ENCODE data around the gene TLX3.
A peak's percentile ranks its signal among the peaks of the same experiment; 100 is the strongest.

TLX3 gene

DNA sequence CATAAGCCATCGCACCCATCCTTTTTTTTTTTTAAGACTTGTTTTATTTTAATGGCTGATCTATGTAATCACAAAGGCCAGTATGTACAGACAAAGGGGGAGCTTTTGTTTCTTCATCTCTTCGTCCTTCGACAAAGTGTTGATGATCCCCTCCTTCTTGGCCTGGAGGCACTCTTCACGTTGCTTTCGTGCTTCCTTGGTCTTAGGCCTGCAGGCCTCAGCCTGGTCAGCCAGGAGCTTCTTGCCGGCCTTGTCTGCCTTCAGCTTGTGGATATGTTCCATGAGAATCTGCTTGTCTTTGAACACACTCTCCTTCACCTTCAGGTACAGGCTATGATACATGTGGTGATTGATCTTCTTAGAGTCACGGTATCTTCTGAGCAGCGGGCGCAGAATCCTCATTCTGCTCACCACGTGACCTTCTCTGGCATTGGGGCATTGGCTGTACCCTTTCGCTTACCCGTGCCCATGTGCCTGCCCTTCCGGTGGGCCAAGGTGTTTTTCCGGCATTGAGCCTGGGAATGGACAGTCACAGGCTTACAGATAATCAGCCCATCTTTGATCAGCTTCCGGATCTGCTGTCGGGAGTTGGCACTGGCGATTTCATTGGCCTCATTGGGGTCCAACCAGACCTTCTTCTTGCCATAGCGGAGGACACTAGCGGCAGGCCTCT lies 36.0 kb downstream of the TLX3 start:
- no peak for ATAC-seq
- TF ChIP-seq, protein P1, sequence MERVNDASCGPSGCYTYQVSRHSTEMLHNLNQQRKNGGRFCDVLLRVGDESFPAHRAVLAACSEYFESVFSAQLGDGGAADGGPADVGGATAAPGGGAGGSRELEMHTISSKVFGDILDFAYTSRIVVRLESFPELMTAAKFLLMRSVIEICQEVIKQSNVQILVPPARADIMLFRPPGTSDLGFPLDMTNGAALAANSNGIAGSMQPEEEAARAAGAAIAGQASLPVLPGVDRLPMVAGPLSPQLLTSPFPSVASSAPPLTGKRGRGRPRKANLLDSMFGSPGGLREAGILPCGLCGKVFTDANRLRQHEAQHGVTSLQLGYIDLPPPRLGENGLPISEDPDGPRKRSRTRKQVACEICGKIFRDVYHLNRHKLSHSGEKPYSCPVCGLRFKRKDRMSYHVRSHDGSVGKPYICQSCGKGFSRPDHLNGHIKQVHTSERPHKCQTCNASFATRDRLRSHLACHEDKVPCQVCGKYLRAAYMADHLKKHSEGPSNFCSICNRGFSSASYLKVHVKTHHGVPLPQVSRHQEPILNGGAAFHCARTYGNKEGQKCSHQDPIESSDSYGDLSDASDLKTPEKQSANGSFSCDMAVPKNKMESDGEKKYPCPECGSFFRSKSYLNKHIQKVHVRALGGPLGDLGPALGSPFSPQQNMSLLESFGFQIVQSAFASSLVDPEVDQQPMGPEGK (CRISPR knock-in tag; IDR thresholded peaks at IDR 0.05; ENCODE audit: borderline replicate concordance): no peak
- TF ChIP-seq, protein P2, sequence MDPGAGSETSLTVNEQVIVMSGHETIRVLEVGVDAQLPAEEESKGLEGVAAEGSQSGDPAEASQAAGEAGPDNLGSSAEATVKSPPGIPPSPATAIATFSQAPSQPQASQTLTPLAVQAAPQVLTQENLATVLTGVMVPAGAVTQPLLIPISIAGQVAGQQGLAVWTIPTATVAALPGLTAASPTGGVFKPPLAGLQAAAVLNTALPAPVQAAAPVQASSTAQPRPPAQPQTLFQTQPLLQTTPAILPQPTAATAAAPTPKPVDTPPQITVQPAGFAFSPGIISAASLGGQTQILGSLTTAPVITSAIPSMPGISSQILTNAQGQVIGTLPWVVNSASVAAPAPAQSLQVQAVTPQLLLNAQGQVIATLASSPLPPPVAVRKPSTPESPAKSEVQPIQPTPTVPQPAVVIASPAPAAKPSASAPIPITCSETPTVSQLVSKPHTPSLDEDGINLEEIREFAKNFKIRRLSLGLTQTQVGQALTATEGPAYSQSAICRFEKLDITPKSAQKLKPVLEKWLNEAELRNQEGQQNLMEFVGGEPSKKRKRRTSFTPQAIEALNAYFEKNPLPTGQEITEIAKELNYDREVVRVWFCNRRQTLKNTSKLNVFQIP (CRISPR knock-in tag; IDR thresholded peaks at IDR 0.05; ENCODE audit: borderline replicate concordance, low read depth): no peak
- TF ChIP-seq, protein P3, sequence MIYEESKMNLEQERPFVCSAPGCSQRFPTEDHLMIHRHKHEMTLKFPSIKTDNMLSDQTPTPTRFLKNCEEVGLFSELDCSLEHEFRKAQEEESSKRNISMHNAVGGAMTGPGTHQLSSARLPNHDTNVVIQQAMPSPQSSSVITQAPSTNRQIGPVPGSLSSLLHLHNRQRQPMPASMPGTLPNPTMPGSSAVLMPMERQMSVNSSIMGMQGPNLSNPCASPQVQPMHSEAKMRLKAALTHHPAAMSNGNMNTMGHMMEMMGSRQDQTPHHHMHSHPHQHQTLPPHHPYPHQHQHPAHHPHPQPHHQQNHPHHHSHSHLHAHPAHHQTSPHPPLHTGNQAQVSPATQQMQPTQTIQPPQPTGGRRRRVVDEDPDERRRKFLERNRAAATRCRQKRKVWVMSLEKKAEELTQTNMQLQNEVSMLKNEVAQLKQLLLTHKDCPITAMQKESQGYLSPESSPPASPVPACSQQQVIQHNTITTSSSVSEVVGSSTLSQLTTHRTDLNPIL (CRISPR knock-in tag; IDR thresholded peaks at IDR 0.05; ENCODE audit: low read depth): no peak
- TF ChIP-seq ZNF565 (CRISPR knock-in tag; conservative IDR thresholded peaks at IDR 0.05; ENCODE audit: low read depth) (no peak), BACH2 (CRISPR knock-in tag; IDR thresholded peaks at IDR 0.05; ENCODE audit: borderline replicate concordance) (no peak), ZFP30 (CRISPR knock-in tag; IDR thresholded peaks at IDR 0.05) (no peak), ZNF8 (CRISPR knock-in tag; IDR thresholded peaks at IDR 0.05) (no peak), OSR1 (CRISPR knock-in tag; IDR thresholded peaks at IDR 0.05) (no peak), TOX (CRISPR knock-in tag; IDR thresholded peaks at IDR 0.05; ENCODE audit: borderline replicate concordance) (no peak), TCF4 (CRISPR knock-in tag; IDR thresholded peaks at IDR 0.05; ENCODE audit: borderline replicate concordance) (no peak), CSDC2 (CRISPR knock-in tag; IDR thresholded peaks at IDR 0.05) (no peak), ESRRG (CRISPR knock-in tag; IDR thresholded peaks at IDR 0.05) (no peak), ISL1 (CRISPR knock-in tag; IDR thresholded peaks at IDR 0.05) (no peak), GLIS3 (CRISPR knock-in tag; IDR thresholded peaks at IDR 0.05) (no peak)
- TF ChIP-seq, protein P4, sequence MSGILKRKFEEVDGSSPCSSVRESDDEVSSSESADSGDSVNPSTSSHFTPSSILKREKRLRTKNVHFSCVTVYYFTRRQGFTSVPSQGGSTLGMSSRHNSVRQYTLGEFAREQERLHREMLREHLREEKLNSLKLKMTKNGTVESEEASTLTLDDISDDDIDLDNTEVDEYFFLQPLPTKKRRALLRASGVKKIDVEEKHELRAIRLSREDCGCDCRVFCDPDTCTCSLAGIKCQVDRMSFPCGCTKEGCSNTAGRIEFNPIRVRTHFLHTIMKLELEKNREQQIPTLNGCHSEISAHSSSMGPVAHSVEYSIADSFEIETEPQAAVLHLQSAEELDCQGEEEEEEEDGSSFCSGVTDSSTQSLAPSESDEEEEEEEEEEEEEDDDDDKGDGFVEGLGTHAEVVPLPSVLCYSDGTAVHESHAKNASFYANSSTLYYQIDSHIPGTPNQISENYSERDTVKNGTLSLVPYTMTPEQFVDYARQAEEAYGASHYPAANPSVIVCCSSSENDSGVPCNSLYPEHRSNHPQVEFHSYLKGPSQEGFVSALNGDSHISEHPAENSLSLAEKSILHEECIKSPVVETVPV (CRISPR knock-in tag; IDR thresholded peaks at IDR 0.05): no peak
- TF ChIP-seq, protein P5, sequence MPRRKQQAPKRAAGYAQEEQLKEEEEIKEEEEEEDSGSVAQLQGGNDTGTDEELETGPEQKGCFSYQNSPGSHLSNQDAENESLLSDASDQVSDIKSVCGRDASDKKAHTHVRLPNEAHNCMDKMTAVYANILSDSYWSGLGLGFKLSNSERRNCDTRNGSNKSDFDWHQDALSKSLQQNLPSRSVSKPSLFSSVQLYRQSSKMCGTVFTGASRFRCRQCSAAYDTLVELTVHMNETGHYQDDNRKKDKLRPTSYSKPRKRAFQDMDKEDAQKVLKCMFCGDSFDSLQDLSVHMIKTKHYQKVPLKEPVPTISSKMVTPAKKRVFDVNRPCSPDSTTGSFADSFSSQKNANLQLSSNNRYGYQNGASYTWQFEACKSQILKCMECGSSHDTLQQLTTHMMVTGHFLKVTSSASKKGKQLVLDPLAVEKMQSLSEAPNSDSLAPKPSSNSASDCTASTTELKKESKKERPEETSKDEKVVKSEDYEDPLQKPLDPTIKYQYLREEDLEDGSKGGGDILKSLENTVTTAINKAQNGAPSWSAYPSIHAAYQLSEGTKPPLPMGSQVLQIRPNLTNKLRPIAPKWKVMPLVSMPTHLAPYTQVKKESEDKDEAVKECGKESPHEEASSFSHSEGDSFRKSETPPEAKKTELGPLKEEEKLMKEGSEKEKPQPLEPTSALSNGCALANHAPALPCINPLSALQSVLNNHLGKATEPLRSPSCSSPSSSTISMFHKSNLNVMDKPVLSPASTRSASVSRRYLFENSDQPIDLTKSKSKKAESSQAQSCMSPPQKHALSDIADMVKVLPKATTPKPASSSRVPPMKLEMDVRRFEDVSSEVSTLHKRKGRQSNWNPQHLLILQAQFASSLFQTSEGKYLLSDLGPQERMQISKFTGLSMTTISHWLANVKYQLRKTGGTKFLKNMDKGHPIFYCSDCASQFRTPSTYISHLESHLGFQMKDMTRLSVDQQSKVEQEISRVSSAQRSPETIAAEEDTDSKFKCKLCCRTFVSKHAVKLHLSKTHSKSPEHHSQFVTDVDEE (CRISPR knock-in tag; IDR thresholded peaks at IDR 0.05): no peak

DNA sequence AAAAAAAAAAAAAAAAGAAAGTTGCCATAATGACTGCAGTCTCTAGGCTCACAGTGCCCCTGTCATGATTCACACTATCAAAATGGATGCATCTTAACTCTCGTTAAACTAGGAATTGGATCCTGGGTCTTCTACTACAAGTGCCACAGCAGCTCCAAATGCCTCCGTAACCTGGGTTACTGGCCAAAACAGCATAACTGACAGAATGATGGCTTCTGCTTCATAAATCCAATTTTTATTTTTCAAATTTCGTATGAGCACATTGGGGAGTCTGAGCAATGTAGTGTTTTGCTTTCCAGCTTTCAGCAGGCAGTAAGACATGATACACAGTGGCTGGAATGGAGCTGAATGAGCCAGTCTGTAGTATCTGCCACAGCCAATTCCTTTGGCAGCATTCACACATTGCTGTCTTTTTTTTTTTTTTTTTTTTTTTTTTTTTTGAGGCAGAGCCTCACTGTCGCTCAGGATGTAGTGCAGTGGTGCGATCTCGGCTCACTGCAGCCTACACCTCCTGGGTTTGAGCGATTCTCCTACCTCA lies 42.6 kb downstream of the TLX3 start:
- TF ChIP-seq ZNF565 (CRISPR knock-in tag; conservative IDR thresholded peaks at IDR 0.05; ENCODE audit: low read depth): no peak
- TF ChIP-seq, protein P5 (CRISPR knock-in tag; IDR thresholded peaks at IDR 0.05): no peak
- TF ChIP-seq ARNTL (CRISPR knock-in tag; IDR thresholded peaks at IDR 0.05; ENCODE audit: borderline replicate concordance, low read depth): no peak
- no peak for TF ChIP-seq PPARA (CRISPR knock-in tag; IDR thresholded peaks at IDR 0.05; ENCODE audit: borderline replicate concordance)
- TF ChIP-seq CSDC2 (CRISPR knock-in tag; IDR thresholded peaks at IDR 0.05): no peak
- TF ChIP-seq, protein P4 (CRISPR knock-in tag; IDR thresholded peaks at IDR 0.05): no peak
- no peak for TF ChIP-seq BACH2 (CRISPR knock-in tag; IDR thresholded peaks at IDR 0.05; ENCODE audit: borderline replicate concordance)
- TF ChIP-seq, protein P3 (CRISPR knock-in tag; IDR thresholded peaks at IDR 0.05; ENCODE audit: low read depth): no peak
- no peak for TF ChIP-seq TOX (CRISPR knock-in tag; IDR thresholded peaks at IDR 0.05; ENCODE audit: borderline replicate concordance)
- ATAC-seq: peak; percentile 44; the same call in 2 of the 3 replicates
